Loucy (cell line): ENCODE measurements around the gene EZR.
"Not testable (repeated sequence)": the region's sequence is repeated elsewhere in the genome, so short reads cannot be mapped to it uniquely, and the experiment has no call there.

Experiments used
- H2AFZ ChIP-seq: fragments of 200-600 bp; sonication (generic); 2 replicates; pipeline ENCODE4 v1.6.0; 2016; ENCODE audit warnings: antibody characterized with exemption, mild to moderate bottlenecking, low read length, moderate library complexity
- H3F3A ChIP-seq: fragments of 200-600 bp; 2 replicates; pipeline ENCODE4 v1.6.0; 2016; ENCODE audit warnings: antibody characterized with exemption, low read depth, mild to moderate bottlenecking
- H3K27me3 ChIP-seq: fragments of 200-600 bp; sonication (generic); 2 replicates; pipeline ENCODE4 v1.6.1; 2014; ENCODE audit warnings: low read length, mild to moderate bottlenecking; ENCODE audit not compliant: insufficient read depth, poor library complexity, severe bottlenecking
- H3K36me3 ChIP-seq: fragments of 200-600 bp; sonication (generic); 2 replicates; pipeline ENCODE4 v1.6.1; 2016; ENCODE audit warnings: low read length; ENCODE audit not compliant: insufficient read depth
- H3K4me1 ChIP-seq: fragments of 200-600 bp; sonication (generic); 2 replicates; pipeline ENCODE4 v1.5.1; 2014; ENCODE audit warnings: low read length, mild to moderate bottlenecking; ENCODE audit not compliant: insufficient read depth, poor library complexity, severe bottlenecking
- H3K4me2 ChIP-seq: fragments of 200-600 bp; sonication (generic); 2 replicates; pipeline ENCODE4 v1.6.0; 2014; ENCODE audit warnings: antibody characterized with exemption, low read length, low read depth, mild to moderate bottlenecking; ENCODE audit not compliant: poor library complexity, severe bottlenecking
- H3K4me3 ChIP-seq: fragments of 200-600 bp; sonication (generic); 2 replicates; pipeline ENCODE4 v1.5.1; 2014; ENCODE audit warnings: low read length, mild to moderate bottlenecking, mixed read lengths; ENCODE audit not compliant: poor library complexity, severe bottlenecking
- H3K79me2 ChIP-seq: fragments of 200-600 bp; sonication (generic); 2 replicates; pipeline ENCODE4 v1.6.1; 2014; ENCODE audit warnings: low read length; ENCODE audit not compliant: insufficient read depth
- H3K9ac ChIP-seq: fragments of 200-600 bp; sonication (generic); 2 replicates; pipeline ENCODE4 v1.6.0; 2014; ENCODE audit warnings: mild to moderate bottlenecking, low read depth, low read length, moderate library complexity; ENCODE audit not compliant: poor library complexity, severe bottlenecking
- H3K9me2 ChIP-seq: fragments of 200-600 bp; sonication (generic); replicated peaks from 2 replicates; pipeline ENCODE4 v1.6.1; 2016; ENCODE audit warnings: low read depth, low read length, mixed read lengths
- H3K9me3 ChIP-seq: fragments of 200-600 bp; sonication (generic); 2 replicates; pipeline ENCODE4 v1.6.1; 2014; ENCODE audit warnings: mild to moderate bottlenecking, antibody characterized with exemption, low read length, low read depth; ENCODE audit not compliant: insufficient read depth
- H4K20me1 ChIP-seq: fragments of 200-600 bp; sonication (generic); 2 replicates; pipeline ENCODE4 v1.6.0; 2014; ENCODE audit warnings: antibody characterized with exemption, low read length, mild to moderate bottlenecking; ENCODE audit not compliant: insufficient read depth, poor library complexity, severe bottlenecking
- EZH2phosphoT487 ChIP-seq: fragments of 200-600 bp; IDR thresholded peaks from 2 replicates; pipeline ENCODE4 v1.6.1; 2018; ENCODE audit warnings: antibody characterized with exemption, mild to moderate bottlenecking, moderate library complexity, borderline replicate concordance
- TF ChIP-seq, protein P1 (sequence below): fragments of 200-600 bp; sonication (generic); conservative IDR thresholded peaks from 2 replicates; pipeline ENCODE4 v1.5.1; 2014; ENCODE audit warnings: mild to moderate bottlenecking, antibody characterized with exemption, low read length

Gene EZR

DNA sequence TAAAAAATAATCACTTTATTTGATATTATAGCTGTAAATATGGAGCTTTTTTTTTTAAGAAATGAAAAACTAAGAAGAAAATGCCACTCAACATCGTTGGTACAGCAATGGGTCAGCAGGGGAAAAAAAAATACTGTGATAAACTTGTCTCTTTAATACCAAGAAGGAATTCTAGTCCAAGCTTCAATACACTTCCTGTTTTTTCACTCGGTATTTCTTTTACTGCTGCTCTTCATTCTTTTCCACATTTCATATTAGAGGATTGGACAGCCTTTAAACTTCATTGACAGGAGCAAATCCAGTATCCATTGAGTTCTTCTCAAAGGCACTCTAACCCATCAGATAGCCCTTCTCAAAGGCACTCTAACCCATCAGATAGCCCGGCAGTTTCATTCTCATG lies 22.2 kb upstream of the EZR start:
- Histone ChIP-seq H3F3A (no peaks in the 10 kb centered on the region), H3K4me3 (no peak overlapping the region), H3K9me2 (no peaks in the 10 kb centered on the region), H3K9ac (no peak overlapping the region), H3K36me3 (no peaks in the 10 kb centered on the region), H3K9me3 (no peaks in the 10 kb centered on the region), H2AFZ (no peak overlapping the region), H3K4me2 (no peak overlapping the region), H3K27me3 (no peaks in the 10 kb centered on the region), H3K4me1 (no peaks in the 10 kb centered on the region), H3K79me2 (no peaks in the 10 kb centered on the region), H4K20me1 (no peaks in the 10 kb centered on the region)
- TF ChIP-seq, protein P1, sequence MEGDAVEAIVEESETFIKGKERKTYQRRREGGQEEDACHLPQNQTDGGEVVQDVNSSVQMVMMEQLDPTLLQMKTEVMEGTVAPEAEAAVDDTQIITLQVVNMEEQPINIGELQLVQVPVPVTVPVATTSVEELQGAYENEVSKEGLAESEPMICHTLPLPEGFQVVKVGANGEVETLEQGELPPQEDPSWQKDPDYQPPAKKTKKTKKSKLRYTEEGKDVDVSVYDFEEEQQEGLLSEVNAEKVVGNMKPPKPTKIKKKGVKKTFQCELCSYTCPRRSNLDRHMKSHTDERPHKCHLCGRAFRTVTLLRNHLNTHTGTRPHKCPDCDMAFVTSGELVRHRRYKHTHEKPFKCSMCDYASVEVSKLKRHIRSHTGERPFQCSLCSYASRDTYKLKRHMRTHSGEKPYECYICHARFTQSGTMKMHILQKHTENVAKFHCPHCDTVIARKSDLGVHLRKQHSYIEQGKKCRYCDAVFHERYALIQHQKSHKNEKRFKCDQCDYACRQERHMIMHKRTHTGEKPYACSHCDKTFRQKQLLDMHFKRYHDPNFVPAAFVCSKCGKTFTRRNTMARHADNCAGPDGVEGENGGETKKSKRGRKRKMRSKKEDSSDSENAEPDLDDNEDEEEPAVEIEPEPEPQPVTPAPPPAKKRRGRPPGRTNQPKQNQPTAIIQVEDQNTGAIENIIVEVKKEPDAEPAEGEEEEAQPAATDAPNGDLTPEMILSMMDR, result no peak

DNA sequence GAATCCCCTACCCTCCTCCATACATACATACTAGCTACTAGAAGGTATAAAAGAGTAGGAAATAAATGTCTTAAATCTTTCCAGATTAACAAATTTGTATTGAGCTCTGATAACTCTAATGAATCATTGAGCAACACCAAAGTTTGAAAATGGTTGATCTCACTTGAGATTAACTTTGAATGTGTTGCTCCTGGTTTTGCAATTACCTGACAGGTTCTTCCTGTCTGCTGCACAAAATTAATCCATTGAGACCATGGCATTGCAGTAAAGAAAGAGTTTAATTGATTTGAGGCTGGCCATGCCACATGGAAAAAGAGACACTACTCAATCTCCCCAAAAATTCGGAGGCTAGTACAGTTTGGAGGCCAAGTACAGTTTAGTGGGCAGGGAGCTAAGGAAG lies 21.3 kb upstream of the EZR start:
- Histone ChIP-seq H3F3A (no peaks in the 10 kb centered on the region), H3K9ac (no peak overlapping the region), H3K4me3 (no peak overlapping the region), H3K9me2 (no peaks in the 10 kb centered on the region), H3K27me3 (no peaks in the 10 kb centered on the region), H3K9me3 (no peaks in the 10 kb centered on the region), H4K20me1 (no peaks in the 10 kb centered on the region), H2AFZ (no peak overlapping the region), H3K4me1 (no peaks in the 10 kb centered on the region), H3K79me2 (no peaks in the 10 kb centered on the region), H3K4me2 (no peak overlapping the region), H3K36me3 (no peaks in the 10 kb centered on the region)
- TF ChIP-seq EZH2phosphoT487, result no peak
- TF ChIP-seq, protein P1, result no peak

DNA sequence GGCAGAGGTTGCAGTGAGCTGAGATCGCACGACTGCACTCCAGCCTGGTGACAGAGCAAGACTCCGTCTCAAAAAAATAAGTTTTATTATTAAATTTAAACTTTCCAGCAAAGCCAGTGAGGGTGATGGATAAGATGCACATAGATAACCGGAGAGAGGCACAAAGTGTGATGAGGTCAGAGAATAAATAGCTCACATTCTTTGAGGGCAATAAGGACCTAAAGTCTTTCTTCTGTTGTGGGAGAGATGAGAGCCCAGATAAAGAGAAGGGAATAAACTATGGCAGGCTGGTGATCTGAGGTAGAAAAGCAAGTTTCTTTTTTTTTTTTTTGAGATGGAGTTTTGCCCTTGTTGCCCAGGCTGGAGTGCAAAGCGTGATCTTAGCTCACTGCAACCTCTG lies 20.6 kb upstream of the EZR start:
- Histone ChIP-seq H3F3A (no peaks in the 10 kb centered on the region), H3K79me2 (no peaks in the 10 kb centered on the region), H3K4me2 (no peak overlapping the region), H3K9me2 (no peaks in the 10 kb centered on the region), H3K9ac (no peak overlapping the region), H3K36me3 (no peaks in the 10 kb centered on the region), H3K27me3 (no peaks in the 10 kb centered on the region), H4K20me1 (no peaks in the 10 kb centered on the region), H2AFZ (no peak overlapping the region), H3K9me3 (no peaks in the 10 kb centered on the region), H3K4me3 (no peak overlapping the region), H3K4me1 (no peaks in the 10 kb centered on the region)
- TF ChIP-seq EZH2phosphoT487, result no peak
- TF ChIP-seq, protein P1, result no peak

DNA sequence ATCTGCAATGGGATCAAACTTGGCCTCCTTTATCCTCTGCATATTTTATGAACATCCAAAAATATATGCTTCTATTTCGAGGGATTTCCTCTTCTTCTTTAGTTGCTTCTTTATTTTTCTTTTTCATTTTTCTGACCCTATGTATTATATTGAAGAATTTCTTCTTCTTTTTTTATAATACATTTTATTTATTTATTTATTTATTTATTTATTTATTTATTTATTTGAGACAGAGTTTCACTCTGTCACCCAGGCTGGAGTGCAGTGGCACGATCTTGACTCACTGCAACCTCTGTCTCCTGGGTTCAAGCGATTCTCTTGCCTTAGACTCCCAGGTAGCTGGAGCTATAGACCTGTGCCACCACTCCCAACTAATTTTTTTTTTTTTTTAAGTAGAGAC lies 19.6 kb upstream of the EZR start:
- not testable (repeated sequence) for H3K4me1 ChIP-seq, H3K4me2 ChIP-seq, H3F3A ChIP-seq, H3K36me3 ChIP-seq, H3K9me2 ChIP-seq, H3K79me2 ChIP-seq, H3K9me3 ChIP-seq, H3K4me3 ChIP-seq, H3K9ac ChIP-seq, H3K27me3 ChIP-seq, H4K20me1 ChIP-seq, H2AFZ ChIP-seq
